K562 (cell line): ENCODE measurements around the gene C2orf81. TPM values are rescaled to one million over a fixed set of nuclear protein-coding genes. Genes with fewer than 3 reads are reported as not detected.
A peak's percentile ranks its signal among the peaks of the same experiment; 100 is the strongest.

ENCODE experiments used
- ATAC-seq: fragments of 200-7000 bp; cut with Tn5 transposase; 3 replicates; pipeline ENCODE4 v1.9.1; 2020; ENCODE audit warnings: moderate library complexity
- BruUV-seq: library from RNA; stranded (reverse); fragments of 400-500 nt; replicated peaks from 2 replicates; lab custom pipeline; 2021; lab: Mats Ljungman, UMichigan
- CTCF ChIA-PET: fragments of 300-600 bp; formaldehyde crosslinking; extraction: SDS; loops from one replicate; lab custom pipeline; 2021; ENCODE audit warnings: low intra/inter-chr PET ratio; lab: Yijun Ruan, JAX
- POLR2A ChIA-PET: fragments of 300-600, 350-650 bp; sonication (Branson Sonifier 250); formaldehyde crosslinking; extraction: SDS; loops from one replicate; lab custom pipeline; 2021; ENCODE audit warnings: antibody characterized with exemption, inconsistent platforms; lab: Yijun Ruan, JAX
- DNase-seq, 4 experiments: peaks; one replicate each; pipeline versions ENCODE4 v3.0.0 to v3.0.0-alpha.2; 2011 to 2018; ENCODE audit warnings: low spot score in 3 of 4, mixed read lengths in 3 of 4; ENCODE audit errors: extremely low read depth in 1 of 4
- FAIRE-seq: peaks from 2 replicates; lab custom pipeline; 2011; peaks lifted over from hg19 to GRCh38; lab: Jason Lieb, UNC
- H2AFZ ChIP-seq: 2 replicates; pipeline ENCODE4 v1.6.0; 2011; ENCODE audit warnings: low read depth, low read length, control low read depth, inconsistent platforms
- H3K27ac ChIP-seq: fragments of 200-600 bp; 3 replicates; pipeline ENCODE4 v1.8.0; 2011; ENCODE audit warnings: low read depth, mild to moderate bottlenecking, control low read depth, inconsistent platforms, low read length, moderate library complexity, mixed read lengths; ENCODE audit errors: extremely low read depth
- H3K27me3 ChIP-seq, 2 experiments: fragments of 300-600 bp in 1 of 2; 2 replicates in 1 of 2; 3 replicates in 1 of 2; pipeline versions ENCODE4 v1.6.0 to v1.8.0; 2011; ENCODE audit warnings: inconsistent platforms in 2 of 2, low read length in 2 of 2, mild to moderate bottlenecking in 1 of 2, mixed read lengths in 1 of 2, moderate library complexity in 1 of 2; ENCODE audit not compliant: control insufficient read depth in 2 of 2, insufficient read depth in 2 of 2
- H3K36me3 ChIP-seq: fragments of 300-600 bp; 3 replicates; pipeline ENCODE4 v1.8.0; 2011; ENCODE audit warnings: mild to moderate bottlenecking, low read length, inconsistent platforms; ENCODE audit not compliant: control insufficient read depth, insufficient read depth
- H3K4me1 ChIP-seq, 2 experiments: fragments of 200-600 bp in 1 of 2; replicated peaks in 1 of 2; 2 replicates in 1 of 2; 3 replicates in 1 of 2; pipeline versions ENCODE4 v1.5.1 to v1.8.0; 2011; ENCODE audit warnings: inconsistent platforms in 2 of 2, low read length in 2 of 2, mild to moderate bottlenecking in 1 of 2, mixed read lengths in 1 of 2, moderate library complexity in 1 of 2; ENCODE audit not compliant: control insufficient read depth in 2 of 2, insufficient read depth in 2 of 2
- H3K4me2 ChIP-seq: 2 replicates; pipeline ENCODE4 v1.6.1; 2011; ENCODE audit warnings: low read length, control low read depth, inconsistent platforms, mixed read lengths; ENCODE audit not compliant: insufficient read depth
- H3K4me3 ChIP-seq: fragments of 200-600 bp; sonication (generic), shearing (Covaris generic); 2 replicates; pipeline ENCODE4 v1.5.1; 2016; ENCODE audit warnings: control low read depth, inconsistent platforms
- H3K79me2 ChIP-seq: fragments of 200-600 bp; 3 replicates; pipeline ENCODE4 v1.8.0; 2011; ENCODE audit warnings: low read length, inconsistent platforms; ENCODE audit not compliant: control insufficient read depth, insufficient read depth
- H3K9ac ChIP-seq, 2 experiments: 2 replicates each; pipeline versions ENCODE4 v1.6.0 to v1.6.1; 2011; ENCODE audit warnings: low read depth in 2 of 2, low read length in 2 of 2, control low read depth in 1 of 2, inconsistent platforms in 1 of 2, mild to moderate bottlenecking in 1 of 2, mixed read lengths in 1 of 2; ENCODE audit not compliant: insufficient read depth in 1 of 2
- H3K9me1 ChIP-seq: one replicate; pipeline ENCODE4 v1.6.0; 2011; ENCODE audit warnings: inconsistent platforms, mild to moderate bottlenecking, low read length, moderate library complexity; ENCODE audit not compliant: control insufficient read depth, insufficient read depth
- H3K9me3 ChIP-seq: replicated peaks from 2 replicates; pipeline ENCODE4 v1.5.1; 2011; ENCODE audit warnings: low read depth, low read length, inconsistent platforms; ENCODE audit not compliant: control insufficient read depth, insufficient read depth
- H4K20me1 ChIP-seq: replicated peaks from 2 replicates; pipeline ENCODE4 v1.6.1; 2011; ENCODE audit warnings: low read length, inconsistent platforms, mixed read lengths; ENCODE audit not compliant: control insufficient read depth, insufficient read depth
- BACH1 ChIP-seq: fragments of 200-800 bp; sonication (Bioruptor generic); IDR thresholded peaks from 2 replicates; pipeline ENCODE4 v1.6.1; 2016; ENCODE audit warnings: missing genetic modification characterization, missing compliant biosample characterization
- BHLHE40 ChIP-seq: IDR thresholded peaks from 2 replicates; pipeline ENCODE4 v1.6.1; 2011; ENCODE audit warnings: low read length, improper control_type of control experiment
- FOXA3 ChIP-seq, 2 experiments: fragments of 450-650 bp in 1 of 2; sonication (generic) in 1 of 2; formaldehyde crosslinking; IDR thresholded peaks in 1 of 2; conservative IDR thresholded peaks in 1 of 2; 2 replicates each; pipeline versions ENCODE4 v1.4.0 to v1.8.0; 2020 to 2022; ENCODE audit warnings: mild to moderate bottlenecking in 2 of 2, missing genetic modification reagents in 1 of 2
- HMGXB4 ChIP-seq: sonication (generic); formaldehyde crosslinking; IDR thresholded peaks from 2 replicates; pipeline ENCODE4 v1.8.1; 2023; ENCODE audit warnings: mild to moderate bottlenecking, missing genetic modification reagents
- HSF4 ChIP-seq: fragments of 250-450 bp; sonication (Bioruptor Pico); IDR thresholded peaks from 2 replicates; pipeline ENCODE4 v2.1.2; 2022; ENCODE audit warnings: mild to moderate bottlenecking, moderate library complexity, borderline replicate concordance
- KDM1A ChIP-seq, 2 experiments: fragments of 450-650 bp; IDR thresholded peaks; 2 replicates each; pipeline ENCODE4 v1.6.1; 2016; ENCODE audit warnings: mild to moderate bottlenecking in 2 of 2
- MXD1 ChIP-seq: fragments of 250-450 bp; sonication (Bioruptor Pico); IDR thresholded peaks from 2 replicates; pipeline ENCODE4 v1.8.0; 2021; ENCODE audit warnings: borderline replicate concordance, mild to moderate bottlenecking, moderate library complexity; ENCODE audit not compliant: poor library complexity, severe bottlenecking
- NR4A1 ChIP-seq, 2 experiments: fragments of 250-450 bp in 1 of 2; fragments of 450-650 bp in 1 of 2; sonication (Bioruptor Pico) in 1 of 2; IDR thresholded peaks; 2 replicates each; pipeline versions ENCODE4 v1.4.0 to v1.6.1; 2016 to 2020; ENCODE audit warnings: mild to moderate bottlenecking in 2 of 2, missing compliant biosample characterization in 1 of 2, missing genetic modification characterization in 1 of 2, moderate library complexity in 1 of 2
- RAD21 ChIP-seq, 2 experiments: fragments of 250-450 bp in 1 of 2; fragments of 450-650 bp in 1 of 2; sonication (Bioruptor Pico) in 1 of 2; formaldehyde crosslinking in 1 of 2; IDR thresholded peaks in 1 of 2; conservative IDR thresholded peaks in 1 of 2; 2 replicates each; pipeline versions ENCODE4 v1.4.0 to v1.8.0; 2020 to 2022; ENCODE audit warnings: mild to moderate bottlenecking in 2 of 2, moderate library complexity in 1 of 2
- SNRNP70 ChIP-seq: fragments of 200-400 bp; formaldehyde crosslinking; optimal IDR thresholded peaks from 2 replicates; pipeline ENCODE3; 2017; ENCODE audit warnings: low read depth, low read length
- XRCC3 ChIP-seq: fragments of 450-650 bp; IDR thresholded peaks from 2 replicates; pipeline ENCODE4 v1.6.1; 2017; ENCODE audit warnings: mild to moderate bottlenecking, moderate library complexity
- ZBTB17 ChIP-seq: fragments of 450-650 bp; formaldehyde crosslinking; IDR thresholded peaks from 2 replicates; pipeline ENCODE4 v1.4.0; 2020; ENCODE audit warnings: mild to moderate bottlenecking
- WGBS: fragments of 100-300 bp; shearing (Covaris generic); methylation state at CpG from one replicate; pipeline ENCODE4 v1.1.6; 2016; ENCODE audit warnings: low coverage, mixed read lengths; ENCODE audit not compliant: insufficient coverage; ENCODE audit errors: missing lambda C conversion rate; 5-methylcytosine and 5-hydroxymethylcytosine counted together
- in situ Hi-C: fragments of 300-500 bp; cut with MboI; formaldehyde crosslinking; loops from 4 replicates; pipeline ENCODE4 v1.15.0; 2018; ENCODE audit warnings: inconsistent platforms, mixed read lengths
- intact Hi-C: fragments of 100-400 bp; cut with micrococcal nuclease; formaldehyde crosslinking; loops from 2 replicates; pipeline ENCODE4 v1.14.2; 2022
- polyA plus RNA-seq, 8 experiments: library from polyadenylated mRNA; depleted of rRNA in 4 of 8; stranded (reverse) in 5 of 8; unstranded in 3 of 8; fragments of >200 nt; fragmentation: Nextera tagmentation in 2 of 8; fragmentation: Illumina TruSeq in 1 of 8; extraction: Ambion mirVana in 2 of 8; extraction: Trizol in 1 of 8; gene quantifications; 2 replicates each; pipeline versions ENCODE4 v1.2.1 to v1.2.3, GENCODE V29; 2011 to 2014; ENCODE audit warnings: inconsistent platforms in 1 of 8, missing spikeins in 1 of 8
- total RNA-seq, 7 experiments: library from RNA; depleted of rRNA in 6 of 7; stranded (reverse); fragments of >200 nt in 6 of 7; fragmentation: Illumina TruSeq in 2 of 7; extraction: Trizol in 2 of 7; gene quantifications; 2 replicates each; pipeline versions ENCODE4 v1.2.1 to v1.2.3, GENCODE V29; 2011 to 2021; ENCODE audit warnings: low replicate concordance in 1 of 7
- TF ChIP-seq, protein P1 (sequence below), 2 experiments: fragments of 450-650 bp in 1 of 2; IDR thresholded peaks; 2 replicates each; pipeline ENCODE4 v1.6.1; 2011 to 2017; ENCODE audit warnings: low read depth in 2 of 2, antibody characterized with exemption in 1 of 2, borderline replicate concordance in 1 of 2, low read length in 1 of 2, mild to moderate bottlenecking in 1 of 2, mixed read lengths in 1 of 2; ENCODE audit not compliant: control insufficient read depth in 1 of 2
- TF ChIP-seq, protein P2 (sequence below): fragments of 250-450 bp; sonication (Bioruptor Pico); IDR thresholded peaks from 2 replicates; pipeline ENCODE4 v1.6.1; 2021; ENCODE audit warnings: mild to moderate bottlenecking

C2orf81 gene
- total and polyA plus RNA-seq, 9 of the 15 experiments (the other 6 are each of a cell fraction or from before 2014, with no cell fraction given), result 0.06 TPM; not detected in 8

GRCh38 chr2:74373985-74374384, 47.4 kb downstream of the C2orf81 start (continued):
- TF ChIP-seq RAD21 (CRISPR knock-in tag; conservative IDR thresholded peaks at IDR 0.05 in 1 of 2, IDR thresholded peaks at IDR 0.05 in 1 of 2), result no peak
- TF ChIP-seq SNRNP70, result no peak
- TF ChIP-seq BACH1 (tag), result no peak
- no peak for TF ChIP-seq FOXA3 (CRISPR knock-in tag; conservative IDR thresholded peaks at IDR 0.05 in 1 of 2, IDR thresholded peaks at IDR 0.05 in 1 of 2)

DNA sequence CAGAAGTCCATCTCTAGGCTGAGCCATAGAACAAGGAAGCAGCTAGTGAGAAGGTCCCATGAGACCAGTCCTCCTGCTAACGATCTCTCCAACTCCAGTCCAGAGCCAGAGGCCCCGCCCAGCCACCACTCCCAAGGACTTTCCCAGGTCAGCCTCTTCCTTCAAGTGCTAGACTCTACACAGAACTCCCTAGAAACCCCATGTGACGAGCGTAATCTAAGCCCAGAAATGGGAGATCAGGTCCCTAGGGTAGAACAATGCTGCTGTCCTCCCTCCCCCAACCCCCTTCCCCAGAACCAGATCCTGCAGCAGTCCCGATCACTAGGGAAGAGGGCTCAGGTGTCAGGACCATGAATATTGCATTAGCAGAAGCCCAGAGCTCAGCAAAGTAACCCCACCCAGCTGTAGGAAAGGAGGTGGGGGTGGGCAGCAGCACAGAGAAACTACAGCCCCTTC, 48.2 kb downstream of the C2orf81 start:
- WGBS, result 52% methylated on average over 5 of the region's 5 CpGs
- Histone ChIP-seq H3K36me3 (peaks cover 40% of the 10 kb centered on the region; the same call in 2 of the 3 replicates), H2AFZ (no peak overlapping the region), H3K9me3 (no peaks in the 10 kb centered on the region), H3K9me1 (no peaks in the 10 kb centered on the region), H3K9ac (peak overlapping the region in 1 of 2 experiments; percentile 54; a peak in 1 of 4 replicates), H3K79me2 (no peaks in the 10 kb centered on the region), H3K27me3 (no peaks in the 10 kb centered on the region), H3K27ac (no peak overlapping the region), H3K4me2 (no peak overlapping the region; the same call in 1 of the 2 replicates), H3K4me3 (no peak overlapping the region), H3K4me1 (peaks cover 4 to 15% of the 10 kb centered on the region in 2 experiments; a peak in 3 of 5 replicates), H4K20me1 (no peaks in the 10 kb centered on the region; the same call in 1 of the 2 replicates)
- intact Hi-C loops (no loop called here), in situ Hi-C loops (no loop called here)
- no TSS peak for BruUV-seq
- FAIRE-seq, result no peak
- ATAC-seq, result no peak
- peak in 2 of 4 experiments; percentile 38 to 41 for DNase-seq
- POLR2A ChIA-PET, result no interaction called here
- CTCF ChIA-PET, result no interaction called here
- TF ChIP-seq, protein P1, sequence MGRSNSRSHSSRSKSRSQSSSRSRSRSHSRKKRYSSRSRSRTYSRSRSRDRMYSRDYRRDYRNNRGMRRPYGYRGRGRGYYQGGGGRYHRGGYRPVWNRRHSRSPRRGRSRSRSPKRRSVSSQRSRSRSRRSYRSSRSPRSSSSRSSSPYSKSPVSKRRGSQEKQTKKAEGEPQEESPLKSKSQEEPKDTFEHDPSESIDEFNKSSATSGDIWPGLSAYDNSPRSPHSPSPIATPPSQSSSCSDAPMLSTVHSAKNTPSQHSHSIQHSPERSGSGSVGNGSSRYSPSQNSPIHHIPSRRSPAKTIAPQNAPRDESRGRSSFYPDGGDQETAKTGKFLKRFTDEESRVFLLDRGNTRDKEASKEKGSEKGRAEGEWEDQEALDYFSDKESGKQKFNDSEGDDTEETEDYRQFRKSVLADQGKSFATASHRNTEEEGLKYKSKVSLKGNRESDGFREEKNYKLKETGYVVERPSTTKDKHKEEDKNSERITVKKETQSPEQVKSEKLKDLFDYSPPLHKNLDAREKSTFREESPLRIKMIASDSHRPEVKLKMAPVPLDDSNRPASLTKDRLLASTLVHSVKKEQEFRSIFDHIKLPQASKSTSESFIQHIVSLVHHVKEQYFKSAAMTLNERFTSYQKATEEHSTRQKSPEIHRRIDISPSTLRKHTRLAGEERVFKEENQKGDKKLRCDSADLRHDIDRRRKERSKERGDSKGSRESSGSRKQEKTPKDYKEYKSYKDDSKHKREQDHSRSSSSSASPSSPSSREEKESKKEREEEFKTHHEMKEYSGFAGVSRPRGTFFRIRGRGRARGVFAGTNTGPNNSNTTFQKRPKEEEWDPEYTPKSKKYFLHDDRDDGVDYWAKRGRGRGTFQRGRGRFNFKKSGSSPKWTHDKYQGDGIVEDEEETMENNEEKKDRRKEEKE (IDR thresholded peaks at IDR 0.05; ENCODE audit: borderline replicate concordance in 1 of 2, control insufficient read depth in 1 of 2, low read depth in 2 of 2, low read length in 1 of 2), result no peak
- TF ChIP-seq MXD1 (no peak), HMGXB4 (CRISPR knock-in tag) (no peak), HSF4 (CRISPR knock-in tag) (no peak), XRCC3 (no peak), KDM1A (IDR thresholded peaks at IDR 0.05) (no peak), NR4A1 (CRISPR knock-in tag; IDR thresholded peaks at IDR 0.05) (no peak), NR4A1 (tag; IDR thresholded peaks at IDR 0.05) (no peak), BHLHE40 (no peak), ZBTB17 (no peak)
- TF ChIP-seq, protein P2, sequence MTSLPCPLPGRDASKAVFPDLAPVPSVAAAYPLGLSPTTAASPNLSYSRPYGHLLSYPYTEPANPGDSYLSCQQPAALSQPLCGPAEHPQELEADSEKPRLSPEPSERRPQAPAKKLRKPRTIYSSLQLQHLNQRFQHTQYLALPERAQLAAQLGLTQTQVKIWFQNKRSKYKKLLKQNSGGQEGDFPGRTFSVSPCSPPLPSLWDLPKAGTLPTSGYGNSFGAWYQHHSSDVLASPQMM (CRISPR knock-in tag), result no peak
